ENCODE results near the gene IFIT3.
"Not testable (repeated sequence)": the region's sequence is repeated elsewhere in the genome, so short reads cannot be mapped to it uniquely, and the experiment has no call there.

The IFIT3 gene

DNA sequence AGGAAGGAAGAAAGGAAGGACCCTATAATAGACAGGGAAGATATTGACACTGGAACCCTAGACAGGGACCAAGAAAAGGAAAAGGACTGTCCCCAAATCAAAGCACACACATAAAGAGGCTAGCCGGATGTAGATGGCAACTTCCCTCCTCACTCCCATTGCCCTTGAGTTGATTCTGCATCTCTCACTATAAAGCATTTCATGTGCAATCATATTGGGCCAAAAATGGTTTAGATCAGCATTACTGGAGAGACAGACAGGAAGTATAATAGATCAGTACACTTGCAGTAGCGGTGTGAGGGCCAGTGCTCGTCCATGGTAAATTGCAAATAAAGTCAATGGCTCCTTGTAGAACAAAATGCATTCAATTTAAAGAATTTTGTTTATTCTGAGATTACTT, 8.4 kb downstream of the IFIT3 start:
- no peak for DNase-seq

DNA sequence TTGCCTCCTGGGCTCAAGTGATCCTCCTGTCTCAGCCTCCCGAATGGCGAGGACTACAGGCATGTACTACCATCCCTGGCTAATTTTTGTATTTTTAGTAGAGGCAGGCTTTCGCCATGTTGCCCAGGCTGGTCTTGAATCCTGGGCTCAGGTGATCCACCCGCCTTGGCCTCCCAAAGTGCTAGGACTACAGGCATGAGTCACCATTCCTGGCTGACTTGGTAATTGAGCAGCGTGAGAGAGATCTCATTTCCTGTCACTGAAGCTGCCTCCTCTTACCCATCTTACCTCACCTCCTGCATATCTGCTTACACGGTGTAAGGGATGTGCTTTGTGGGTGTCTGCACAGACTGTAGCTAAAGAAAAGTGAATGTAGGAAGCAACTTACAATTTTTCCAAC, 9.7 kb downstream of the IFIT3 start:
- no peak for DNase-seq

DNA sequence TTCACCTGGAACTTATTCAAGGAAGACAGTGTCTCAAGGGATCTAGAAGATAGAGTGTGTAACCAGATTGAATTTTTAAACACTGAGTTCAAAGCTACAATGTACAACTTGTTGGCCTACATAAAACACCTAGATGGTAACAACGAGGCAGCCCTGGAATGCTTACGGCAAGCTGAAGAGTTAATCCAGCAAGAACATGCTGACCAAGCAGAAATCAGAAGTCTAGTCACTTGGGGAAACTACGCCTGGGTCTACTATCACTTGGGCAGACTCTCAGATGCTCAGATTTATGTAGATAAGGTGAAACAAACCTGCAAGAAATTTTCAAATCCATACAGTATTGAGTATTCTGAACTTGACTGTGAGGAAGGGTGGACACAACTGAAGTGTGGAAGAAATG, 10.9 kb downstream of the IFIT3 start:
- DNase-seq, result no peak

DNA sequence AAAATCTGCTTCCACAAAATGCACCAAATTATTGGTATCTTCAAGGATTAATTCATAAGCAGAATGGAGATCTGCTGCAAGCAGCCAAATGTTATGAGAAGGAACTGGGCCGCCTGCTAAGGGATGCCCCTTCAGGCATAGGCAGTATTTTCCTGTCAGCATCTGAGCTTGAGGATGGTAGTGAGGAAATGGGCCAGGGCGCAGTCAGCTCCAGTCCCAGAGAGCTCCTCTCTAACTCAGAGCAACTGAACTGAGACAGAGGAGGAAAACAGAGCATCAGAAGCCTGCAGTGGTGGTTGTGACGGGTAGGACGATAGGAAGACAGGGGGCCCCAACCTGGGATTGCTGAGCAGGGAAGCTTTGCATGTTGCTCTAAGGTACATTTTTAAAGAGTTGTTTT, 12.1 kb downstream of the IFIT3 start:
- DNase-seq, result no peak

DNA sequence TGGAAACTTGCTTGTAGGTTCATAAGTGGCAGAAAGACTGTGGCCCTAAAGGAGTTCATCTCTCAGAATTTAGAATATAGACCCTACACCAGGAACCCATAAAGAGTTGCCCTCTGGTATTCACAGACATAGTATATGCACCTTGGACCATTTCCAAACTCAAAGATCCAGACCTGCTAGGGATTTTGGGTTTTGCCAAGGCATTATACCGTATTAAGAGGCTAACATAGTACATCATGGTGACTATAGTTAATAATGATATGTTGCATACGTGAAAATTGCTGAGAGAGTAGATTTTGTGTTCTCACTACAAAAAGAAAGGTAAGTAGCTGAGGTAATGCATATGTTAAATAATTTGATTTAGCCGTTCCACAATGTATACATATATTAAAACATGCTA, 13.9 kb downstream of the IFIT3 start:
- DNase-seq, result no peak

DNA sequence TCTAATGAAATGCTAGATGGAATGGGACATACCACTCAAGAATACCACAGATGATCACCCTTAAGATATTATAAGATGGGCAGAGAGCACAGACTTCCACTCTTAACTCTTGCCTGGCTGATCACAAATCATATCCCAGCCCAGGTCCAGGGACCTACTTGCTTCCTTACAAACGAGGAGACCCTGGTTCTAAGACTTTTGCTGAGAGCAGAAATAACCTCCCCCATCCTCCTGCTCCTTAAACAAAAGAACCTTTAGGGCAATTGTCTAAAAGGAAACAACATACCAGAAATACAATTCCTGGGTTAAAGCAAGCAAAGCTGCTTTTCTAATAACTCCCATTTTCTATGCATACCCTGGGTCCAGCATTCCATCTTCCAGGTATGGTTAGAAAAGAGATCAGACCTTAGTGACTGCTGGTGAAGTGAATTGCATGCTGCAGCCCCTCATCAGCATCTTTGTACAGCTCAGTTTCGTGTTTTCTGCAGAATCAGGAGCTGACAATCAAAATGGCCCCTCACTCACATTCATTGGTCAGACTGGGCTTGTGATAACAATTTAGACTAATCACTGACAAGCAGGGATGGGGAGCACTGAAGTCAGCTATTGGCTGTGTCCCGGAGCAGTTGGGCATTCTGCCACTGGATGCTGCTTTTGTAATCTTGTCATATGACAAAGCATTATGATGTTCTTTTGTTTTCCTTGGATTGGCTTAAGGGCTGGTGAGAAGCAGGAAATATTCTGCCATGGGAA, 14.6 kb downstream of the IFIT3 start:
- no peak for DNase-seq

DNA sequence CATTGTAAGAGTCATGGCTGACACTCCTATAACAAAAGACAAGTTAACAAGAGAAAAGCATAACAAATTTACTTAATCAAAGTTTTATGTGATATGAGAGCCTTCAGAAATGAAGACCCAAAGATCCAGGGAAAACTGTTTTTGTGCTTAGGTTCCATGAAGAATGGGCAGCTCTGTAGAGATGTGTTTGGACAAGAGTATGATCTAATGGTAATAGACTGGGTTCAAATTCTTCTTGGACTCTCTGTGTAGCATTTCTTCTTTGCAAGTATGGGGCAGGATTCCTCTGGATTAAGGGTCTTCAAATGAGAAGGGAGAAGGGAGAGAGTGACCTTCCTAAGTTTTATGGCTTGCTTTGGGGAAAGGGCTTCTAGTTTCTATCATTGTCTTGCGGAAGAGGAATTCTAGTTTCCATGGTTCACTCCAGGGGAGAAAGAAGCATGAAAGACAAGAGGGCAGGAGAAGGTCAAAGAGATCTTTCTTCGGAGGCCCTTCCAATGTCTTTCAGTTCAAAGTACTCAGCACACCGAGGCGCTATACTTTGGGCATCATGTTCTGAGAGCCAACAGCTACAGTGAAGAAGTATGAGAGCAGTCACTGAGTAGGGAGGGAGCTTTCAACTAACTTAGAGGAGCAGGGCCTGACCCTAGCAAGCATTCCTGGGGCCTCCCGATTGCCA, 15.4 kb downstream of the IFIT3 start:
- no peak for DNase-seq

DNA sequence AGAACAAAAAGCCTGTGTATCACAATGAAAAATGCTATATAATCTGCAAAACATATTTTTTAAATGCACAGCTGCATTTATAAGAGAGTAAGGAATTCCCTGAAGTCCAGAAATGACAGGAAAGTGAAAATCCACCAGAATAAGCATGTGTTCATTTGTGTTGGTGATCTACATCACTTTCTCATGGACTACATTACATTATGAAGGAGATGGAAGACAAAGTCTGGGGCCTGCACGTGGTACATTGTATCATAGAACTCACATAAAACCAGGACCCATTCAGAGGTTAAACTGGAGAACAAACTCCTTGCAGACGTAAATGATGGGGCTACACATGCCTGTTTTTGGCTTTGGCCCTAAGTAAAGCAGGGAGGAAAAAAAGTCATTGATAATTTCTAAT, 16.4 kb downstream of the IFIT3 start:
- DNase-seq, result no peak

DNA sequence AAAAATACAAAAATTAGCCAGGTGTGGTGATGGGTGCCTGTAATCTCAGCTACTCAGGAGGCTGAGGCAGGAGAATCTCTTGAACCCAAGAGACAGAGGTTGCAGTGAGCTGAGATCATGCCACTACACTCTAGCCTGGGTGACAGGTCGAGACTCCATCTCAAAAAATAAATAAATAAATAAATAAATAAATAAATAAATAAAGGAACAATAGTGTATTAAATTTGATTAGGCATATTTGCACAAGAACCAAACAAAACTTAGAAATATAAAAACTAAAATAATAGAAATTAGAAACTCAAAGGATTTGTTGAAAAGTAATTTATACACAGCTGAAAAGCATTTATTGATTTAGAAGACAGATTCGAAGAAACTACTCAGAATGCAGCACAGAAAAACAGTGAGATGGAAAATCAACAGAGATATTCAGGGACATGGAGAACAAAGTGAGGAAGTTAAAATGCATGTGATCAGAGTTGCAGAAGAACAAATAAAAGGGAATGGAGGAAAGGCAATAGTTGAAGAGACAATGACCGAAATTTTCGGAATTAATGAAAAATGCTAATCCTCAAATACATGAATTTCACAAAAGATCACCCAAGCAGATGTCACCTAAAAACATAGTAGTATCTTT, 17.7 kb downstream of the IFIT3 start:
- no peak for DNase-seq

DNA sequence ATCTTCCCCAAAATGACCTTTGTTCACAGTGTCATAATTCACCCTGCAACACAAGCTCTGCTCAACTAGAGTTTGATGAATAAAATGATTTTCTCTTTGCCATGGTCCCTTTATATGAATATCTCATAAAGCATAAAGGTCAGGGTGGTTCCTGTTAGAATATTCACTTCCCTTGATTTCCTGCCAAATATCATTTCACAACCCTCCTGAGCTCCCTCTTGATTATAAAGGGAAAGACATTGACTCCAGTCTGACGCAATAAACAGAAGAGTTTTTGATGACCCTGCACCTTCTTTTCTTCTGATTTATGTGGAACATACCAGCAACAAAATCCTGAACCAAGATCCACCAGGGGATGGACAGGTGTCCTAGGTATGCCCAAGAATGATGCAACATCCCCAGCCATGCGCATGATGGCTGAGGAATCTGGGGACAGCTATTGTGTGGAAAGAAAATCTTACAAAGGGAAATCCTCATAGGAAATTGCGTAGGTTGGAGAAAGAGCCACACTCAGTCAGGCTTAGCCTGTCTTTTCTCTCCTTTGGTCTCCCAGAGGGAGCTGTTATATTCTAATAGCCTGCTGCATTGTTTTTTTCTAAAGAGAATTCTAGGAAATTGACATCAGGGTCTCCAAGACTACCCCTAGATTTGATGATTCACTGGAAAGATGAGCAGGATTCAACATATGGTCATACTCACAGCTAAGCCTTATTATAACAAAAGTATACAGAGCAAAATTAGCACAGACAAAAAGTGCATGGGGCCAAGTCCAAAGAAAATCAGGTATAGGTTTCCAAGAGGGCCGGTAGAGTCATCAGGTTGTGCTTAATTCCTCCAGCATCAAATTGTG, 18.8 kb downstream of the IFIT3 start:
- DNase-seq, result no peak

DNA sequence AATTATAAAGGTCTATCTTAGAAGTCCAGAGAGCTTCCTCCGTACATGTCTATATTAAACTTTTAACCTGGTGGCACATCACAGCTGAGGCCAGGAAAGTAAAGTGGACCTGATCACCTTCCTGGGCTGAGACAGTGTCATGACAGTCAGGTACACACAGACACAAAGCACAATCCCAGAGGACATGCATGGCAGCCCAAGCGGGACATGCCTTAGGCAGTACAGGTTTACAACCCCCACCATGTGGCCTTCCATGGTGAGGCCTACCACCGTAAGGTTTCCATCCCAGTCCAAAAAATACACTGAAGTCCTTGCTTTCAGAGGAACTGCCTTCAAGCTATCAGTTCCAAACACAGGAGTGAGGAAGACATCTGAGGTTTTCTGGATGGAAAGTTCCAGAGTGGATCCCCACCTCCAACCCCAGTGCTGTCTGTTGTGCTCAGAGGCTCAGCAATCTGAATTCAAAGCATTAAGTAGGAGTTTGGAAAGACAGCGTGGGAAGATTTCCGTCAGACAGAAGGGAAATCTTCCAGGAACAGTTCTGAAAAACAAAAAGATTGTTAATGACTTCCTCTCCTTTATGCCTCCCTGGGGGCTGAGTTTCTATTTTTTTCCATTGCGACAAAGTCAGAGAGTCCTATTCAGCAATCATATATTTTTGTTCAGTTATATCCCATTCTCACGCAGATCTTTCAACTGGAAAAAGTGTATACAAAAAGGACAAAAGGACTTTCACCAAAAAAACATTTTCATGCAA, 20.1 kb downstream of the IFIT3 start:
- no peak for DNase-seq

DNA sequence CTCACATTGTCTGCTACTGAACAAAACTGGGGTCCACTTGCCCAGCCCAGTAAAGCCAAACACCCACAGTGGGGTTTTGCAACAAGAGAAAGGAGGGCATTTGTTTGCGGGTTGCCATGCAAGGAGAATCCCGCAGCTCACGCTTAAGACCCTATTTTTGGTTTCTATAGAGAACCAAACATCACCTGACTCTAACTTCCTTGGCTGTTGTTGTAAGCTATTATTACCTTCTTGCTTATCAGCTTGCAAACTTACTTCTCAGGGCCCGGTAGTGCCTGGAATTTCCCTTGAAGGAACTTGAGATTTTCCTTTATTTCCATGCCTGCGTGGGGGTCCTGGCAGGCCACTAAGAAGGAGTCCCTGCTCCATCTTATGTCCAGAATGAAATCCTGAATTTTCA, 20.7 kb downstream of the IFIT3 start:
- DNase-seq, result no peak

DNA sequence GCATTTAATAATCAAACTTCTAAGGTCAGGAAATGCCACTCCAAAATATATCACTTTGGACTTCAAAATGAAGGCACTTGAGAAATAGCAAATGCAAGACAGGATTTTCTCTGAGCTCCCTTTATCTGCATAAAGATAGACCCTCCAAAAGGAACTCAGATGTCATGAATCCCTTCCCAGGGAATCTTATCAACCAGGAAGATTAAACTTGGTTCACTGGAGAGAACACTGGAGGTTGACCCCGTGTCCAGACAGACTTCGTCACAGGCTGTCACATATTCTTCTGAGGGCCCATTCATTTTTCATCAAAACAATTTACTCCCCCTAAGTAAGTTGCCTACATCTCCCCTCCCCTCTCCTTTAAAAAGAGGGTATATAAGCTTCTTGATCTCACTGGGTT, 21.2 kb downstream of the IFIT3 start:
- no peak for DNase-seq

DNA sequence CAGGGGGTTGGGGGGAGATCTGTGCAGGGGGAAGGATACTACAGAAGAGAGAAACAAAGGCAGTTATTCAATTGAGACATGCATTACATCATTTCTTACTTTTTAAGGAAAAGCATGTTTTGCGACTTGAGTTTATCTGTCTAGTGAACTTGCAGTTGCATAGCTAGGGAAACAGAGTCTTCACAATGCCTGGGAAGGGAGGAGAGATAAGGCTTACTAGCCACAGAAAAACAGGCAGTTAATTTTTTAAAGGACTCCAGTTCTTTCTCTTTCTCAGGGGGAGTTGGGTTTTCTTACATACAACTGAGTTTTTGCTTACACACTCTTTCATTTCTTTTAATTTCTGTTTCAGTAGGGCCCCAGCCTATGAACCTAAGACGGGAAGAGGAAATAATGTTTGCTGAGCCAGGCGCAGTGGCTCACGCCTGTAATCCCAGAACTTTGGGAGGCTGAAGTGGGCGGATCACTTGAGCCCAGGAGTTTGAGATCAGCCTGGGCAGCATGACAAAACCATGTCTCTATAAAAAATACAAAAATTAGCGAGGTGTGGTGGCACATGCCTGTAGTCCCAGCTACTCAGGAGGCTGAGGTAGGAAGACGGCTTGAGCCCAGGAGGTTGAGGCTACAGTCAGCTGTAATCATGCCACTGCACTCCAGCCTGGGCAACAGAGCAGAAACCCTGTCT, 23.0 kb downstream of the IFIT3 start:
- DNase-seq, result not testable (repeated sequence)

DNA sequence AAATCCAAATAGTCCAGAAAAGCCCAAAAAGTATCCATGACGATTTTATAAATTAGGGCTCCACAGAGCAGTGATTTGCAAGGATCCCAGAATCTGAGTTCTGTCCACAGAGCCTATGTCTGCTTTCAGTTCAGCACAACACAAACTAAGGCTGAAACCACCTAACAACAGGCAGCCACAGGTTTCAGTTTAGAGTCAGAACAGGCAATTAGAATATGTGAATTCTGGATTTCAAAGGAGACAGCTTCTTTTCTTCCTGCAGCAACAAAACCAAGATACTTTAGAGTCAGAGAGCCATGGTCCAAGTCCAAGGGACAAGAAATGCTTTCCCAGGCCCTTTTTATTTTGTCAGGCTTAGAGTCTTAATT, 23.6 kb downstream of the IFIT3 start:
- DNase-seq, result no peak

DNA sequence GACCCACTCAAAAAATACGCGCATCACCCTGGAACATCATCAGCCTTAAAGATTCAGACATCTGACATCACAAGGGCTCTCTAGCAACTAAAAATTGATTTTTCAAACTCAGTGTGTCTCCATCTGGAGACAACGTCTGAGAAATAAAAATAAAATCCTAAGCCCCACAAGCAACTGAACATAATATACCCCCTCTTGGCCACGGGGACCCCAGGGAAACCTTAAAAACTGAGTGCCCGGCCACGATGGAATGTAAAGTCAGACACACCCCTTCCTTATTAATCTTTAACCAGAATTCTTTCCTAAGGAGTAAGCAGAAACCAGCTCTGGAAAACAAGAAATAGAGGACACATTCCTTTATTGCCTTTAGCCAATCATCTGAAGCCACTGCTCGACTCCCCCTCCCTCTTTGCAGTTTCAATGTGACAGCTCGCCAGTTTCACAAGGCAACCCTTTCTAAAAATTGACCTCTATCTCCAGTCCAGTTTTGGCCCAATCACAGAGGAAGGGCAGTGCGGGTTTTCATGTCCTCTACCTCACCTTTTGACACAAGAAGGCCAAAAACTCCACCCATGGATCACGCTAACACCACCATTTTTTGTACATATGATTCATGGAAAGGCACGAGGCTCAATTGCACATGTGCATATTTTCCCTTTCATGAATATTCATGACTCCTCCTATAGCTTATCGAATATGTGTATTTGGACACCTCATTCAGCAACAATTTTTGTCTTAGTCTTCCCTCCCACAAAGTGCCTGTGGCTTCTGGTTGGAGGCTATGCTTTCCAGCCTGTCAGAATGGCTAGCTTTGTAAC, 24.2 kb downstream of the IFIT3 start:
- no peak for DNase-seq

DNA sequence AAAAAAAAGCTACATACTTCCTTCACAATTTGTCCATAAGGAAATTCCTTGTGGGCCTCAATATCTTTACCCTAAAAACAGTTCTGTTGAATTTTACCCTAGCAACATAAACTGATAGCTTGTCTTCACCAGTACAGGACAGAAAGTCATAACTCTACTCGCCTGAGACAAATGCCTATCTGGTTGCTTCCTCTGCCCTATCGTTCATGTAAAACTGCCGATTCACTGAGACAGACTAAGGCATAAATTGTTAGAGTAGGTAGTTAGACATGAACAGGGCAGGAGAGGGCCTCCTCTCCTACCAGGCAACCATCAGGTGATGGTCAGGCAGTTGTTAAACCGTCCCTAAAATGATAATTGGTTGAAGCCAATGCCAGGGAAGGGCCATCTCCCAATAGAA, 25.0 kb downstream of the IFIT3 start:
- DNase-seq, result no peak

DNA sequence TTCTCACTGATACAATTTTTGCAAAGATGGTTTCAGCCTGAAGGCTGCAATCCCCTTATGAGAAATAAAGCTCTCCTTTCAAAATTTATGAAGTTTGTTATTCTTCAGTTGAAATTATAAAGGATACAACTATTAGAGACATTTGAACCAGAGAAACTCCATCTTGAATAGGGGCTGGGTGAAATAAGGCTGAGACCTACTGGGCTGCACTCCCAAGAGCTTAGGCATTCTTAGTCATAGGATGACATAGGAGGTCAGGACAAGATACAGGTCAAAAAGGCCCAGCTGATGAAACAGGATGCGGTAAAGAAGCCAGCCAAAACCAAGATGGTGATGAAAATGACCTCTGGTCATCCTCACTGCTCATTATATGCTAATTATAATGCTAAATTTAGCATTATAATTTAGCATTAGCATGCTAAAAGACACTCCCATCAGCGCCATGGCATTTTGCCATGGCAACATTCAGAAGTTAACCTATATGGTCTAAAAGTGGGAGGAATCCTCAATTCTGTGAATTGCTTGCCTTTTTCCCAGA, 27.7 kb downstream of the IFIT3 start:
- no peak for DNase-seq

DNA sequence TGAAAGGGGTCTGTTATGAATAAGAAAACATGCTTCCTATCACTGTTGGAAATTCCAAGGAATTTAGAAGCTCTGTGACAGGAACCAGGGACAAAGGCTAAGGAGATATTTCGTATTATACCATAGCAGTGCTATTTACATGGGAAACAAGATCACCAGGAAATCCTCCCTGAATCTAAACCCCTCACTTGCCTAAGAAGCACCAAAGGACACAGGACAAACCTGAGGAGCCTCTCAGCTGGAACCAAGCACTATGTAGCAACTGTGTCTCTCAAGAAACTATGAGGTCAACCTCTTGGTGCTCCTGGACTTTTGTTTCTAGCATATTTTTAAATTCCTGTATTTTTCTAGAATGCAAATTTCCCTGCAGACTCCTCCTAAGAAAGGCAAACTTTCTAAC, 29.3 kb downstream of the IFIT3 start:
- no peak for DNase-seq

DNA sequence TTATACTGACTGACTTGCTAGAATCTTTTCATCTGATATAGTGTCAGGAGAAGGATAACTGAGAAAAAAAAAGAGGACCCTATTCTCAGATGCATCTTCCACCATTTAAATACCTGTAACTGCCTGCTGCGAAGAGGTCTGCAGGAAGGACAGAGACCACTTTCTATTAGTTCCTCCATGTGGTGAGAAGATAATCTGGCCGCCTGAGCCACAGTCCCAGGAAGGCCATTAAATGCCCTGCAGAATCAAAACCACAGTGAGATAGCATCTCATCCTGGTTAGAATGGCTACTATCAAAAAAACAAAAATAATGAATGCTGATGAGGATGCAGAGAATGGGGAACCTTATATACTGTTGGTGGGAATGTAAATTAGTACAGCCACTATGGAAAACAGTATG, 30.2 kb downstream of the IFIT3 start:
- no peak for DNase-seq

DNA sequence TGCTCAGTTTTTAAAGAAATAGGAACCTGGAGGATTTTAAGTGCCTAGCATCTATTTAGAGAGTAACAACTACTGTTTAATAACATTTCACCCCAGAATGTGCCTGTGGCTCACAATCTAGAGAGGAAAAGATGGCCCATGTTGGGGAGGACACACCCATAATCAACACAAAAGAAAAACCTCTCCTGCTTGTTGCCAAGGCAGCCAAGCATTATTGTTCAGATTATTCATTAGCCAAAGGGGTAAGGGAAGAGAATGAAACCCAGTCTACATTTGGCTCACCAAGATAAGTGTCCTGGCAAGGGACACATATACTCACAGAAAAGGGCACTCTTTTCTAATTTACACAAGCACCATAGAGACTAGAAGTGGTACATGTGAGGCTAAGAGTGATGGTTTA, 32.4 kb downstream of the IFIT3 start:
- DNase-seq, result no peak

All from T-helper 9 cell (primary cell).